Right renal cortex interstitium (tissue), 3 donors: ENCODE results near the gene RNF19B. TPM values are rescaled to one million over a fixed set of nuclear protein-coding genes. Genes with fewer than 3 reads are reported as not detected.
"Not testable (repeated sequence)": the region's sequence is repeated elsewhere in the genome, so short reads cannot be mapped to it uniquely, and the experiment has no call there.

Experiments
- DNase-seq, 3 donors: peaks; one replicate each; pipeline ENCODE4 v3.0.0-alpha.2; 2013; ENCODE audit warnings: low read depth in 3 of 3, low spot score in 2 of 3
- polyA plus RNA-seq, 3 donors: library from polyadenylated mRNA; unstranded; fragments of 120-200 nt; gene quantifications; one replicate each; pipeline ENCODE4 v1.2.1, GENCODE V29; 2013; ENCODE audit not compliant: insufficient read length in 3 of 3

Gene RNF19B
- polyA plus RNA-seq, 3 donors, result 18.1 to 19.1 (median 18.8) TPM

GRCh38 chr1:32993324-32993636 is 28.7 kb upstream of the RNF19B start:
- DNase-seq, result not testable (repeated sequence)

- DNase-seq, result peak in 1 of 3 donors; percentile 36
Observed at GRCh38 chr1:32992489-32993323, 28.1 kb upstream of the RNF19B start.

GRCh38 chr1:32991819-32992488 is 27.3 kb upstream of the RNF19B start:
- DNase-seq, result no peak

GRCh38 chr1:32991386-32991785 is 26.8 kb upstream of the RNF19B start:
- no peak for DNase-seq

- DNase-seq, result no peak
Observed at GRCh38 chr1:32990887-32991286, 26.3 kb upstream of the RNF19B start.

GRCh38 chr1:32989160-32990050 is 24.8 kb upstream of the RNF19B start:
- DNase-seq, result no peak

GRCh38 chr1:32988665-32989064 is 24.1 kb upstream of the RNF19B start:
- DNase-seq, result no peak

GRCh38 chr1:32985226-32985625 is 20.6 kb upstream of the RNF19B start:
- DNase-seq, result no peak

GRCh38 chr1:32984455-32985171 is 20.0 kb upstream of the RNF19B start:
- DNase-seq, result no peak

GRCh38 chr1:32984090-32984454 is 19.5 kb upstream of the RNF19B start:
- no peak for DNase-seq

DNA sequence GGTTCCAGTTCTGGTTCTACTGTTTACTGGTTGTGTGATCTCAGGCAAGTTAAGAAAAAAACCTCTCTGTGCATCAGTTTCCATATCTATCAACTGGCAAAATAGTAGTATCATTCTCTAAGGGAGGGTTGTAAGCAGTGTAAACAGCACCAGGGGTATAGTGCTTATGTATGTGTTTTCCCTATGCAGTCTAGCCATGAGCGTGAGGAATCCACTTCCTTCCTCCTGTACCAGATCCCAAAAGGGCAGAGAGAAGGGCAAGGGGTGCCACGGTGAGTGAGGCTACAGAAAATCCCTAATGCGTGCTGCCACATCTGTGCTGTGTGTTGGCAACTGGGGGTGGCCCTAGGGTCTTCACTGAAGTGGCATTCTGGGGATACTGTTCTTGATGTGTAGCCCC is 18.4 kb upstream of the RNF19B start:
- DNase-seq, result no peak

DNA sequence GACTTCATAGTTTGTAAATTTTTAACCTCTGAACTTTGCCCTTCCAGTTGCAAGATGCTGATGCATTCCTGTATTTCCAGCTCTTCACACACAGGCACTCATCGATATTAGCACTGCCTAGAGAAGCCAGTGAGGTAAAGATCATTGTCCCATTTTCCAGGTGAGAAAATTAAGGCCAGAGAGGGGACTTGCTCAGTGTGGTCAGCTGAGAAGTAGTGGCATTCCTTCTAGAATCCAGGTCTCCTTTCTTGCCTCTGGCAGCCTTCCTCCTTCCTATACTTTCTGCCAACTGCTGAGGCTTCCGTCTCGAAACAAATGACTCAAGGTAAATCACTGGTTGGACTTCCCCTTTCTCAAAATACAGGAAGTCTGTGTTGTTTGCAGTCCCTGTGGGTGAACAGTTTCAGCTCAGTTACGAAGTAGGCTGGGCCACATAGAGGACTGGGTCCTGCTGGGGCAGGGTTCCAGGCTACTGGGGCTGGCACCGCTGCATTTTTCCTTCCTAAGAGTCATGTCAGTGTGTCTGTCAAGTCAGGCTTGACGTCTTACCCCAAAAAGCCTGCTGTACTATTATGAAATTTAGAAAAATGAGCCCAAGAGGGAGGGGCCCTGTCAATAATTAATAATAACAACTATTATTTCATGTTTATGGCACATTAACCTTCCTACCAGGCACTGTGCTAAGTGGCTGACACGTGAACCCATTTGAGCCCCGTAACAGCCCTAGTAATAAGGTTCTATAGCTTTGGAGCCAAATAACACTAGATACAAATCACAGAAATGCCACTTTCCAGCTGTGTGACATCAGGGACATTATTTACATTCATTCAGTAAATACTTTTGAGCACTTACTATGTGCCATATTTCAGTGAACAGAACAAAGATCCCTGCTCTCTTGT is 16.6 kb upstream of the RNF19B start:
- no peak for DNase-seq

GRCh38 chr1:32980080-32980479 is 15.5 kb upstream of the RNF19B start:
- DNase-seq, result no peak

GRCh38 chr1:32978854-32979253 is 14.2 kb upstream of the RNF19B start:
- no peak for DNase-seq

- DNase-seq, result no peak
Observed at GRCh38 chr1:32977546-32978087, 13.0 kb upstream of the RNF19B start.

GRCh38 chr1:32975055-32975454 is 10.4 kb upstream of the RNF19B start:
- DNase-seq, result not testable (repeated sequence)

GRCh38 chr1:32973458-32973857 is 8.8 kb upstream of the RNF19B start:
- DNase-seq, result not testable (repeated sequence)

DNA sequence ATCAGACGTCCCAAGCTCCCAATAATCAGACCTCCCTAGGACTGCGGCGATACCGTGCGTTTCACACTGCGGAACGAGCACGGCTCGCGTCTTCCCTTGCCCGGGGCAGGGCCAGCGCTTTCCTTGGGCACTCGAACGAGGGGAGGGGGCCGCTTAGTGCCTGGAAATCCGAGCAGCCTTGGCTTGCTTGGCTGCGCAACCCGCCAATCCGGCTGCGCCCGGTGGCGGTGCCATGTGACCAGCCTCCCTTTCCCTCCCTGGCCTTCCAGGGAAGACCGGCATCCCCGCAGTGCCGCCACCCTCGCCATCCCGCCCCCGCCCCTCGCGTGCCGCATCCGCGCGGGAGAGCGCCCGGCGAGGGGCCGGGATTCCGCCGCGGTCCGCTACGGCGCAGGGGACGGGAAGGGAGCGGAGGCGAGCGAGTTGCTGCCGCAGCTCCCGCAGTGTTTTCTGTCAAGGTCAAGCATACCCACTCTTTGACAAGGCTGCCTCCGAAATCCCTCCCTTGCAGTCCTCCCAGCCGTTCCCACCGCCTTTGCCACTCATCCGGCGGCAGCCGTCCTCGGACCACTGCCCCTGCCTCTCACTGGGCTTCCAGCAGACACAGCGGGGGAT is 8.3 kb upstream of the RNF19B start:
- DNase-seq, result no peak

GRCh38 chr1:32971576-32971975 is 7.0 kb upstream of the RNF19B start:
- DNase-seq, result no peak
